NCI-H187 treated with DMSO at 0.1 percent for 48 hours (cell line): ENCODE measurements around the gene STRIP1.

ENCODE experiments used
- DNase-seq: peaks from one replicate; lab custom pipeline; 2025; lab: John Stamatoyannopoulos, UW

Gene STRIP1

GRCh38 chr1:110049801-110050601 lies 15.6 kb downstream of the STRIP1 start:
- no peak for DNase-seq

GRCh38 chr1:110050602-110051261 lies 16.3 kb downstream of the STRIP1 start:
- DNase-seq = no peak

GRCh38 chr1:110051262-110051648 lies 16.8 kb downstream of the STRIP1 start:
- no peak for DNase-seq

- no peak for DNase-seq
Observed at GRCh38 chr1:110053552-110054428, 19.4 kb downstream of the STRIP1 start.

- no peak for DNase-seq
Observed at GRCh38 chr1:110055493-110056284, 21.3 kb downstream of the STRIP1 start.

- no peak for DNase-seq
Observed at GRCh38 chr1:110056285-110056683, 21.9 kb downstream of the STRIP1 start.

GRCh38 chr1:110056776-110057175 lies 22.4 kb downstream of the STRIP1 start:
- DNase-seq = no peak

- DNase-seq = no peak
Observed at GRCh38 chr1:110057963-110058518, 23.6 kb downstream of the STRIP1 start.

GRCh38 chr1:110058591-110058990 lies 24.2 kb downstream of the STRIP1 start:
- DNase-seq = no peak

- no peak for DNase-seq
Observed at GRCh38 chr1:110059133-110059863, 24.9 kb downstream of the STRIP1 start.

GRCh38 chr1:110060034-110060661 lies 25.7 kb downstream of the STRIP1 start:
- DNase-seq = no peak

- no peak for DNase-seq
Observed at GRCh38 chr1:110060662-110061060, 26.2 kb downstream of the STRIP1 start.

- DNase-seq = no peak
Observed at GRCh38 chr1:110061341-110061740, 26.9 kb downstream of the STRIP1 start.

GRCh38 chr1:110062612-110063011 lies 28.2 kb downstream of the STRIP1 start:
- no peak for DNase-seq

- no peak for DNase-seq
Observed at GRCh38 chr1:110063781-110064180, 29.4 kb downstream of the STRIP1 start.

- DNase-seq = no peak
Observed at GRCh38 chr1:110064576-110065337, 30.3 kb downstream of the STRIP1 start.

GRCh38 chr1:110065841-110066240 lies 31.4 kb downstream of the STRIP1 start:
- no peak for DNase-seq

- DNase-seq = no peak
Observed at GRCh38 chr1:110067479-110067892, 33.1 kb downstream of the STRIP1 start.

- DNase-seq = no peak
Observed at GRCh38 chr1:110067893-110068645, 33.6 kb downstream of the STRIP1 start.
